BJ (cell line): Measurements from ENCODE around the gene TNFAIP2. TPM values are rescaled to one million over a fixed set of nuclear protein-coding genes. Genes with fewer than 3 reads are reported as not detected.

ENCODE experiments used
- CTCF ChIA-PET: fragments of 350-600 bp; formaldehyde crosslinking; extraction: SDS; loops from one replicate; lab custom pipeline; 2021; ENCODE audit warnings: antibody characterized with exemption, inconsistent platforms; lab: Yijun Ruan, JAX
- POLR2A ChIA-PET: fragments of 300-600 bp; sonication (Branson Sonifier 250); formaldehyde crosslinking; extraction: SDS; loops from one replicate; lab custom pipeline; 2021; ENCODE audit warnings: antibody characterized with exemption; lab: Charles Lee
- DNase-seq: peaks from one replicate; pipeline ENCODE4 v3.0.0-alpha.2; 2011; ENCODE audit warnings: low read depth
- H3K27me3 ChIP-seq: 2 replicates; pipeline ENCODE4 v1.6.0; 2011; ENCODE audit warnings: low read length; ENCODE audit not compliant: control insufficient read depth, insufficient read depth
- H3K36me3 ChIP-seq: 2 replicates; pipeline ENCODE4 v1.5.1; 2011; ENCODE audit warnings: low read length; ENCODE audit not compliant: control insufficient read depth, insufficient read depth
- H3K4me3 ChIP-seq: 2 replicates; pipeline ENCODE4 v1.5.1; 2011; ENCODE audit warnings: low read depth, mild to moderate bottlenecking, control low read depth, low read length
- CTCF ChIP-seq: IDR thresholded peaks from 2 replicates; pipeline ENCODE4 v1.5.1; 2011; ENCODE audit warnings: low read depth, mild to moderate bottlenecking, control low read depth, inconsistent platforms, low read length, moderate library complexity; ENCODE audit not compliant: insufficient read depth
- polyA plus RNA-seq: library from polyadenylated mRNA; depleted of rRNA; stranded (reverse); fragments of >200 nt; gene quantifications from 2 replicates; pipeline ENCODE4 v1.2.3, GENCODE V29; 2011

TNFAIP2 gene
- polyA plus RNA-seq, 1 experiment, result 28.2 TPM

GRCh38 chr14:103143506-103143905 is 20.2 kb downstream of the TNFAIP2 start:
- ChIA-PET CTCF (interaction anchor here (1.2 to 4.9 kb wide), 2 partner anchors 10 to 40 kb away, joined by 3 to 49 read pairs; no protein-coding TSS in a partner anchor), POLR2A (no interaction called here)
- DNase-seq, result peak; percentile 52
- peaks cover 2% of the 10 kb centered on the region; the same call in 1 of the 2 replicates for H3K27me3 ChIP-seq
- H3K4me3 ChIP-seq, result no peak overlapping the region
- no peaks in the 10 kb centered on the region for H3K36me3 ChIP-seq
- no peak for TF ChIP-seq CTCF

- ChIA-PET CTCF (interaction anchor here (1.2 to 4.9 kb wide), 2 partner anchors 9 to 41 kb away, joined by 3 to 49 read pairs; no protein-coding TSS in a partner anchor), POLR2A (no interaction called here)
- Histone ChIP-seq H3K4me3 (no peak overlapping the region), H3K27me3 (peaks cover 2% of the 10 kb centered on the region; the same call in 1 of the 2 replicates), H3K36me3 (no peaks in the 10 kb centered on the region)
- peak; percentile 79 for DNase-seq
- no peak for TF ChIP-seq CTCF
Measured at GRCh38 chr14:103144085-103144484, 20.8 kb downstream of the TNFAIP2 start.

- no peak for DNase-seq
- ChIA-PET CTCF (interaction anchor here (2.0 to 4.2 kb wide), 3 partner anchors 10 to 41 kb away, joined by 5 to 20 read pairs (median 7); no protein-coding TSS in a partner anchor), POLR2A (no interaction called here)
- Histone ChIP-seq H3K27me3 (peaks cover 2% of the 10 kb centered on the region; the same call in 1 of the 2 replicates), H3K36me3 (no peaks in the 10 kb centered on the region), H3K4me3 (no peak overlapping the region)
- TF ChIP-seq CTCF, result no peak
Measured at GRCh38 chr14:103146141-103146709, 23.0 kb downstream of the TNFAIP2 start.

- ChIA-PET POLR2A (no interaction called here), CTCF (interaction anchor here (0.7 to 4.2 kb wide), 4 partner anchors 9 to 111 kb away, joined by 3 to 20 read pairs (median 4); no protein-coding TSS in a partner anchor)
- DNase-seq, result no peak
- Histone ChIP-seq H3K36me3 (no peaks in the 10 kb centered on the region), H3K4me3 (no peak overlapping the region), H3K27me3 (no peaks in the 10 kb centered on the region)
- TF ChIP-seq CTCF, result no peak
Measured at GRCh38 chr14:103149351-103150237, 26.3 kb downstream of the TNFAIP2 start.
